ENCODE measurements around the gene PHGDH. TPM values are rescaled to one million over a fixed set of nuclear protein-coding genes. Genes with fewer than 3 reads are reported as not detected.

Gene PHGDH
- total and polyA plus RNA-seq, 2 of the 13 experiments (the other 11 are each of a cell fraction or from before 2014, with no cell fraction given) = 95.8 to 133 TPM

- TF ChIP-seq TFDP1 (CRISPR knock-in tag; IDR thresholded peaks at IDR 0.05; ENCODE audit: borderline replicate concordance) = no peak; the same call in 1 of the 2 replicates
- TF ChIP-seq KDM1A (CRISPR knock-in tag; IDR thresholded peaks at IDR 0.05) = no peak
- TF ChIP-seq ZBTB38 (CRISPR knock-in tag; IDR thresholded peaks at IDR 0.05) = no peak
- TF ChIP-seq ZNF615 (CRISPR knock-in tag; IDR thresholded peaks at IDR 0.05; ENCODE audit: borderline replicate concordance) = no peak
- TF ChIP-seq MED13 (CRISPR knock-in tag; IDR thresholded peaks at IDR 0.05) = no peak
- no peak for TF ChIP-seq STAT6 (CRISPR knock-in tag; IDR thresholded peaks at IDR 0.05; ENCODE audit: borderline replicate concordance)
- TF ChIP-seq ZNF550 (CRISPR knock-in tag; IDR thresholded peaks at IDR 0.05; ENCODE audit: borderline replicate concordance) = no peak
- no peak for TF ChIP-seq ZNF75D (CRISPR knock-in tag; IDR thresholded peaks at IDR 0.05; ENCODE audit: borderline replicate concordance)
- no peak for TF ChIP-seq ZNF30 (CRISPR knock-in tag; IDR thresholded peaks at IDR 0.05)
- TF ChIP-seq ZNF746 (CRISPR knock-in tag; IDR thresholded peaks at IDR 0.05) = no peak
- TF ChIP-seq ZNF251 (CRISPR knock-in tag; IDR thresholded peaks at IDR 0.05) = no peak
- TF ChIP-seq ZSCAN21 (CRISPR knock-in tag; IDR thresholded peaks at IDR 0.05; ENCODE audit: borderline replicate concordance) = no peak
- no peak for TF ChIP-seq FOSL2 (CRISPR knock-in tag; IDR thresholded peaks at IDR 0.05)
- TF ChIP-seq ZNF44 (CRISPR knock-in tag; IDR thresholded peaks at IDR 0.05) = no peak
- 0 out of 2 replicates have a peak, but pooled peaks have one; percentile 3 for TF ChIP-seq ELF3 (CRISPR knock-in tag; IDR thresholded peaks at IDR 0.05)
- TF ChIP-seq TOE1 (CRISPR knock-in tag; IDR thresholded peaks at IDR 0.05) = no peak
- TF ChIP-seq ZNF781 (CRISPR knock-in tag; IDR thresholded peaks at IDR 0.05; ENCODE audit: borderline replicate concordance, not compliant biosample characterization) = peak; percentile 2
- no peak for TF ChIP-seq ZNF232 (CRISPR knock-in tag; IDR thresholded peaks at IDR 0.05; ENCODE audit: borderline replicate concordance)
- TF ChIP-seq PHF8 (CRISPR knock-in tag; IDR thresholded peaks at IDR 0.05) = no peak; the same call in 1 of the 2 replicates
- peak; percentile 31 for TF ChIP-seq RBM22 (optimal IDR thresholded peaks at IDR 0.05; ENCODE audit: low read length)
- TF ChIP-seq ZSCAN9 (CRISPR knock-in tag; IDR thresholded peaks at IDR 0.05; ENCODE audit: borderline replicate concordance) = 0 out of 2 replicates have a peak, but pooled peaks have one; percentile 11
- TF ChIP-seq ZNF703 (CRISPR knock-in tag; IDR thresholded peaks at IDR 0.05; ENCODE audit: borderline replicate concordance) = no peak
- no peak for TF ChIP-seq ZNF576 (CRISPR knock-in tag; IDR thresholded peaks at IDR 0.05)
- peak; percentile 14; the same call in 1 of the 2 replicates for TF ChIP-seq KLF6 (CRISPR knock-in tag; IDR thresholded peaks at IDR 0.05)
- TF ChIP-seq NR0B2 (CRISPR knock-in tag; IDR thresholded peaks at IDR 0.05) = no peak
- TF ChIP-seq ZNF598 (CRISPR knock-in tag; IDR thresholded peaks at IDR 0.05; ENCODE audit: borderline replicate concordance) = peak; percentile 65; the same call in 1 of the 2 replicates
- TF ChIP-seq NR2F6 (IDR thresholded peaks at IDR 0.05) = peak; percentile 13; the same call in 1 of the 2 replicates
- TF ChIP-seq NR2F6 (CRISPR knock-in tag; IDR thresholded peaks at IDR 0.05) = no peak
Measured at GRCh38 chr1:119713039-119713748, 1.5 kb downstream of the PHGDH start (continued).

Measured in HepG2 (cell line).